Fibroblast of the aortic adventitia (primary cell): ENCODE results near the gene MSLN. TPM values are rescaled to one million over a fixed set of nuclear protein-coding genes. Genes with fewer than 3 reads are reported as not detected.
A peak's percentile ranks its signal among the peaks of the same experiment; 100 is the strongest.

ENCODE experiments used
- DNase-seq: peaks from one replicate; pipeline ENCODE4 v3.0.0-alpha.2; 2010; ENCODE audit warnings: low read depth
- H3K4me3 ChIP-seq: 2 replicates; pipeline ENCODE4 v1.5.1; 2011; ENCODE audit warnings: low read depth, mild to moderate bottlenecking, control low read depth, low read length, moderate library complexity
- total RNA-seq: library from RNA; depleted of rRNA; stranded (reverse); fragments of >200 nt; gene quantifications from 2 replicates; pipeline ENCODE4 v1.2.3, GENCODE V29; 2012; ENCODE audit warnings: low replicate concordance
- TF ChIP-seq, protein P1 (sequence below): IDR thresholded peaks from 2 replicates; pipeline ENCODE4 v1.5.1; 2011; ENCODE audit warnings: mild to moderate bottlenecking, low read length, control low read depth, inconsistent platforms; ENCODE audit not compliant: insufficient read depth

The MSLN gene
- total RNA-seq, 1 donor: not detected

DNA sequence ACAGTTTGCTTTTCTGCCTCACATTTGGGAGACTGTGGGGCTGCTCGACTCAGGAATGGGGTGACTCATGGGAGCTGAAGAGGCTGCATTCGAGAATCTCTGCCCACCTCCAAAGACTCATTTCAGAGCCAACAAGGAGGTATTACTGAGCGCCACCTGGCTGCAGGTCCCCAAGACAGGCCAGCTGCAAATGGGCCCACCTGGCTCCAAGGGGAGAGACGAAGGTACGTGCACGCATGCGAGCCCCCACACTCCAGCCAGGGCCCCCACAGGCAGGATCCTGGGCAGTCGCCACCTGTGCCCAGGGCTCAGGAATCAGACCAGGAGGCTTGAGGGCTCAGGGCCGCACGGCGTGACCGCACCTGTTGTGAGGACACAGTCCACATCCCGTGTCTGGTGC lies 27.6 kb upstream of the MSLN start:
- no peak for DNase-seq
- TF ChIP-seq, protein P1, sequence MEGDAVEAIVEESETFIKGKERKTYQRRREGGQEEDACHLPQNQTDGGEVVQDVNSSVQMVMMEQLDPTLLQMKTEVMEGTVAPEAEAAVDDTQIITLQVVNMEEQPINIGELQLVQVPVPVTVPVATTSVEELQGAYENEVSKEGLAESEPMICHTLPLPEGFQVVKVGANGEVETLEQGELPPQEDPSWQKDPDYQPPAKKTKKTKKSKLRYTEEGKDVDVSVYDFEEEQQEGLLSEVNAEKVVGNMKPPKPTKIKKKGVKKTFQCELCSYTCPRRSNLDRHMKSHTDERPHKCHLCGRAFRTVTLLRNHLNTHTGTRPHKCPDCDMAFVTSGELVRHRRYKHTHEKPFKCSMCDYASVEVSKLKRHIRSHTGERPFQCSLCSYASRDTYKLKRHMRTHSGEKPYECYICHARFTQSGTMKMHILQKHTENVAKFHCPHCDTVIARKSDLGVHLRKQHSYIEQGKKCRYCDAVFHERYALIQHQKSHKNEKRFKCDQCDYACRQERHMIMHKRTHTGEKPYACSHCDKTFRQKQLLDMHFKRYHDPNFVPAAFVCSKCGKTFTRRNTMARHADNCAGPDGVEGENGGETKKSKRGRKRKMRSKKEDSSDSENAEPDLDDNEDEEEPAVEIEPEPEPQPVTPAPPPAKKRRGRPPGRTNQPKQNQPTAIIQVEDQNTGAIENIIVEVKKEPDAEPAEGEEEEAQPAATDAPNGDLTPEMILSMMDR: no peak
- no peak overlapping the region for H3K4me3 ChIP-seq

- TF ChIP-seq, protein P1: peak; percentile 40
- no peak overlapping the region for H3K4me3 ChIP-seq
- no peak for DNase-seq
Measured at GRCh38 chr16:733382-734207, 26.9 kb upstream of the MSLN start.

DNA sequence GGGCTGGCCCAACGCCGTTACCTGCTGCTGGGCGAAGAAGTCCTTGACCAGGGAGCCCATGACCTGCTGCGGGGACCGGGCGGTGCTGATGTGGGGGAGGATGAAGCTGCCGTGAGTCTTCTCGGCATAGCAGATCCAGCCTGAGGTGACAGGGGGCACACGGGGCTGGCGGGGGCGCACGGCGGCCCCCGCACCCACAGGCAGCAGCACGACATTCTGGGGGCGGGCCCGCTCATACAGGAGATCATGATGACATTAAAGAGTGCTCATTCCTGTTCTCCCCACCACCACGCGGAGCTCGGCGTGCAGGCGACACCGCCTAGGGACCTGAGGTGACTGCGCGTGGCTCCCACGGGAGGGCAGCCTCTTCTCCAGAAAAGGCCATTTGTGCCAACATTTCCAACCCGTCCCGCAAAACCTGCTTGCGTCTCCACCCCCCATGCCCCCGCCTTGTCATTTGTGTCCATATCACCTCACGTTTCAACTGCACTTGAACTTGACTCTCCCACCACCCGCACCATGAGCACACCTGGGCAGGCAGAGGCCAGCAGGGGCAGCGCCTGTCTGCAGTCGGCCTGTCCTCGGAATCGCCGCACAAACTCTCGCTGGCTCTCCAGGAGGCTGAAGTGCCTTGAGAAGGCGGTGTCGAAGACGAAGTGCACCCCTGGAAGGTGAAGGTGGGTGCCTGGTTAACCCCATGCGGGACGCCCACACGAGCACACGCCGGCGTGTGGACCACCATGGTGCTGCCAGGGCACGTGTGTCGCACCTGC lies 26.1 kb upstream of the MSLN start:
- TF ChIP-seq, protein P1: no peak
- DNase-seq: no peak
- no peak overlapping the region for H3K4me3 ChIP-seq

- TF ChIP-seq, protein P1: no peak
- no peak overlapping the region for H3K4me3 ChIP-seq
- DNase-seq: no peak
Measured at GRCh38 chr16:734981-735881, 25.3 kb upstream of the MSLN start.

GRCh38 chr16:735982-736453 lies 24.5 kb upstream of the MSLN start:
- H3K4me3 ChIP-seq: no peak overlapping the region
- TF ChIP-seq, protein P1: no peak
- DNase-seq: no peak

DNA sequence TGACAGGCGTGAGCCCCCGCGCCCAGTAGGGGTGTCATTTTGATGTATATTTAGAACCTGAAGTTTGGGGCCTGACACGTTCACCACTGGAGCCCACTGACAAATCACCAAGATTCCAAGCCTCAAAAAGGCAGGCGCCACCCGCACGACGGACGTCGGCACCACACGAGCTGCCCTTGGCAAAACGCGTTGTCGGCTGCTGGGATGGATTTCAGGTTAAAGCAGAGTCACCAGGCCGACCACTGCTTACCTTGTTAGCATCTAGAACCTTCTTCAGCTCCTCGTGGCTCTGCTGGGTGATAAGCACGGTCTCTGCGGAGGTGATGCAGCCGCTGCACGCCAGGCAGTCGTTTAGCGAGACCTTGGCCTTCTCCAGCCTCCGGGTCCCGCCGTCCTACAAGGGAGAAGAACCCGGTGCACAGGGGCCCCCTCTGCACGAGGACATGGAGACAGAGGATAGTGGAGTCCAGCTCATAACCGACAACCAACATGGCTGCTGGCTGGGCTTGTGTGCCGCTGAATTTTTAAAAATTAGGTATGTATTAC lies 23.5 kb upstream of the MSLN start:
- no peak overlapping the region for H3K4me3 ChIP-seq
- TF ChIP-seq, protein P1: no peak
- no peak for DNase-seq
